Testis (tissue), 2 donors: ENCODE data around the gene DVL1.

Experiments
- CTCF ChIP-seq, 3 experiments: fragments of 450-650 bp in 2 of 3; fragments of 200-600 bp in 1 of 3; sonication (generic) in 1 of 3; IDR thresholded peaks; one replicate each; pipeline ENCODE4 v1.5.1; 2016 to 2019; ENCODE audit warnings: antibody characterized with exemption in 3 of 3, mild to moderate bottlenecking in 2 of 3, moderate library complexity in 1 of 3
- POLR2A ChIP-seq: fragments of 450-650 bp; IDR thresholded peaks from one replicate; pipeline ENCODE4 v1.6.1; 2017; ENCODE audit warnings: antibody characterized with exemption, mild to moderate bottlenecking, moderate library complexity

GRCh38 chr1:1304331-1305299 lies 44.6 kb downstream of the DVL1 start:
- TF ChIP-seq CTCF (IDR thresholded peaks at IDR 0.05) (no peak), POLR2A (no peak)
